Suprapubic skin (tissue), 3 donors: ENCODE results near the gene NINL.

Experiments
- POLR2A ChIP-seq, 2 donors: fragments of 450-650 bp; IDR thresholded peaks; one replicate each; pipeline ENCODE4 v1.6.1; 2017; ENCODE audit warnings: antibody characterized with exemption in 2 of 2, mild to moderate bottlenecking in 2 of 2, moderate library complexity in 2 of 2
- TF ChIP-seq, protein P1 (sequence below), 2 donors: fragments of 200-600 bp in 1 of 2; fragments of 450-650 bp in 1 of 2; sonication (generic) in 1 of 2; IDR thresholded peaks; one replicate each; pipeline ENCODE4 v1.5.1; 2016 to 2019; ENCODE audit warnings: antibody characterized with exemption in 2 of 2, mild to moderate bottlenecking in 1 of 2, moderate library complexity in 1 of 2

DNA sequence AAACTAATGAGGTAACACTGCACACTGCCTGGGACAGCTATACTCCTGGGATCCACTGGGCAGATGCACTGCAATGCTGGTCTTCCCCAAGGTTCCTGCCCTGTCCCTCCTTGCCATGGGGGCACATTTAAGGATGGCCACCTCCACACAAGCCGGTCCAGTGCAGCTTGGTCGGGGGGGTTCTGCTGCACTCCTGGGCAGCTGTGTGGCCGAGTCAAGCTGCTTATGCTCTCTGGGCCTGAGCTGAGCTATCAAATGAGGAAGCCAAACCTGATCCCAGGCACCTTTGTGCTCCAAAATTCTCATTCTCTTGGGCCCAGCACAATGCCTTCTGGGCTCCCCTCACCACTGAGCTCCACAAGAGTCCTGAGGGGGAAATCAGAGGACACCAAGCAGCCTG is 37.3 kb downstream of the NINL start:
- TF ChIP-seq, protein P1, sequence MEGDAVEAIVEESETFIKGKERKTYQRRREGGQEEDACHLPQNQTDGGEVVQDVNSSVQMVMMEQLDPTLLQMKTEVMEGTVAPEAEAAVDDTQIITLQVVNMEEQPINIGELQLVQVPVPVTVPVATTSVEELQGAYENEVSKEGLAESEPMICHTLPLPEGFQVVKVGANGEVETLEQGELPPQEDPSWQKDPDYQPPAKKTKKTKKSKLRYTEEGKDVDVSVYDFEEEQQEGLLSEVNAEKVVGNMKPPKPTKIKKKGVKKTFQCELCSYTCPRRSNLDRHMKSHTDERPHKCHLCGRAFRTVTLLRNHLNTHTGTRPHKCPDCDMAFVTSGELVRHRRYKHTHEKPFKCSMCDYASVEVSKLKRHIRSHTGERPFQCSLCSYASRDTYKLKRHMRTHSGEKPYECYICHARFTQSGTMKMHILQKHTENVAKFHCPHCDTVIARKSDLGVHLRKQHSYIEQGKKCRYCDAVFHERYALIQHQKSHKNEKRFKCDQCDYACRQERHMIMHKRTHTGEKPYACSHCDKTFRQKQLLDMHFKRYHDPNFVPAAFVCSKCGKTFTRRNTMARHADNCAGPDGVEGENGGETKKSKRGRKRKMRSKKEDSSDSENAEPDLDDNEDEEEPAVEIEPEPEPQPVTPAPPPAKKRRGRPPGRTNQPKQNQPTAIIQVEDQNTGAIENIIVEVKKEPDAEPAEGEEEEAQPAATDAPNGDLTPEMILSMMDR (IDR thresholded peaks at IDR 0.05), result no peak
- TF ChIP-seq POLR2A (IDR thresholded peaks at IDR 0.05), result no peak
